ENCODE results near the gene TLE1.

The TLE1 gene

GRCh38 chr9:81632599-81632998, 56.7 kb downstream of the TLE1 start:
- Histone ChIP-seq H3K4me1 (ENCODE audit: control extremely low read depth in 1 of 4, control insufficient read depth in 4 of 4, insufficient read depth in 4 of 4, low read length in 3 of 4) (no peaks in the 10 kb centered on the region), H3K27me3 (replicated peaks in 2 of 5; ENCODE audit: control insufficient read depth in 4 of 5, insufficient read depth in 5 of 5, low read length in 4 of 5) (no peaks in the 10 kb centered on the region), H3K27ac (ENCODE audit: insufficient read depth in 1 of 2, low read depth in 1 of 2, low read length in 2 of 2, poor library complexity in 1 of 2, severe bottlenecking in 2 of 2) (no peak overlapping the region), H3K36me3 (ENCODE audit: control insufficient read depth in 4 of 4, insufficient read depth in 4 of 4, low read length in 3 of 4) (no peaks in the 10 kb centered on the region), H3K9me3 (ENCODE audit: control extremely low read depth in 1 of 5, control insufficient read depth in 4 of 5, insufficient read depth in 2 of 5, low read depth in 1 of 5, low read length in 4 of 5) (no peaks in the 10 kb centered on the region), H3K4me3 (ENCODE audit: control insufficient read depth in 1 of 7, extremely low read depth in 1 of 7, insufficient read depth in 4 of 7, low read depth in 2 of 7, low read length in 6 of 7) (no peak overlapping the region)
- no peak for DNase-seq
- WGBS (ENCODE audit: insufficient coverage), result no CpG with 5 or more reads among the region's 1 CpG
- ChIA-PET POLR2A (interaction anchor here (0.7 kb wide), 1 partner anchor 148 kb away, joined by 5 read pairs; no protein-coding TSS in a partner anchor), CTCF (no interaction called here)

- POLR2A ChIA-PET, result no interaction called here
- Histone ChIP-seq H3K27me3 (replicated peaks in 2 of 5; ENCODE audit: control insufficient read depth in 4 of 5, insufficient read depth in 5 of 5, low read length in 4 of 5) (no peaks in the 10 kb centered on the region), H3K27ac (ENCODE audit: insufficient read depth in 1 of 2, low read depth in 1 of 2, low read length in 2 of 2, poor library complexity in 1 of 2, severe bottlenecking in 2 of 2) (no peak overlapping the region), H3K4me1 (ENCODE audit: control extremely low read depth in 1 of 4, control insufficient read depth in 4 of 4, insufficient read depth in 4 of 4, low read length in 3 of 4) (no peaks in the 10 kb centered on the region), H3K9me3 (ENCODE audit: control extremely low read depth in 1 of 5, control insufficient read depth in 4 of 5, insufficient read depth in 2 of 5, low read depth in 1 of 5, low read length in 4 of 5) (no peaks in the 10 kb centered on the region), H3K36me3 (ENCODE audit: control insufficient read depth in 4 of 4, insufficient read depth in 4 of 4, low read length in 3 of 4) (no peaks in the 10 kb centered on the region), H3K4me3 (ENCODE audit: control insufficient read depth in 1 of 7, extremely low read depth in 1 of 7, insufficient read depth in 4 of 7, low read depth in 2 of 7, low read length in 6 of 7) (no peak overlapping the region)
- 87% methylated on average over 6 of the region's 7 CpGs for WGBS (ENCODE audit: insufficient coverage)
- CTCF ChIA-PET, result no interaction called here
- DNase-seq, result no peak
Observed at GRCh38 chr9:81631218-81631745, 58.1 kb downstream of the TLE1 start.

GRCh38 chr9:81629440-81629839, 59.9 kb downstream of the TLE1 start:
- 80% methylated on average over 1 of the region's 2 CpGs for WGBS (ENCODE audit: insufficient coverage)
- CTCF ChIA-PET, result no interaction called here
- POLR2A ChIA-PET, result no interaction called here

GRCh38 chr9:81628897-81629296, 60.5 kb downstream of the TLE1 start:
- CTCF ChIA-PET, result no interaction called here
- no peaks in the 10 kb centered on the region for H3K4me1 ChIP-seq (ENCODE audit: control extremely low read depth in 1 of 4, control insufficient read depth in 4 of 4, insufficient read depth in 4 of 4, low read length in 3 of 4)
- H3K27me3 ChIP-seq (replicated peaks in 2 of 5; ENCODE audit: control insufficient read depth in 4 of 5, insufficient read depth in 5 of 5, low read length in 4 of 5), result no peaks in the 10 kb centered on the region
- no peaks in the 10 kb centered on the region for H3K9me3 ChIP-seq (ENCODE audit: control extremely low read depth in 1 of 5, control insufficient read depth in 4 of 5, insufficient read depth in 2 of 5, low read depth in 1 of 5, low read length in 4 of 5)
- H3K36me3 ChIP-seq (ENCODE audit: control insufficient read depth in 4 of 4, insufficient read depth in 4 of 4, low read length in 3 of 4), result no peaks in the 10 kb centered on the region
- POLR2A ChIA-PET, result no interaction called here
- no peak overlapping the region for H3K4me3 ChIP-seq (ENCODE audit: control insufficient read depth in 1 of 7, extremely low read depth in 1 of 7, insufficient read depth in 4 of 7, low read depth in 2 of 7, low read length in 6 of 7)
- DNase-seq, result no peak
- no peak overlapping the region for H3K27ac ChIP-seq (ENCODE audit: insufficient read depth in 1 of 2, low read depth in 1 of 2, low read length in 2 of 2, poor library complexity in 1 of 2, severe bottlenecking in 2 of 2)
- WGBS (ENCODE audit: insufficient coverage), result 93% methylated on average over 2 of the region's 5 CpGs

More at GRCh38 chr9:81629440-81629839, 59.9 kb downstream of the TLE1 start:
- Histone ChIP-seq H3K27me3 (replicated peaks in 2 of 5; ENCODE audit: control insufficient read depth in 4 of 5, insufficient read depth in 5 of 5, low read length in 4 of 5) (no peaks in the 10 kb centered on the region), H3K36me3 (ENCODE audit: control insufficient read depth in 4 of 4, insufficient read depth in 4 of 4, low read length in 3 of 4) (no peaks in the 10 kb centered on the region), H3K4me3 (ENCODE audit: control insufficient read depth in 1 of 7, extremely low read depth in 1 of 7, insufficient read depth in 4 of 7, low read depth in 2 of 7, low read length in 6 of 7) (no peak overlapping the region), H3K9me3 (ENCODE audit: control extremely low read depth in 1 of 5, control insufficient read depth in 4 of 5, insufficient read depth in 2 of 5, low read depth in 1 of 5, low read length in 4 of 5) (no peaks in the 10 kb centered on the region), H3K27ac (ENCODE audit: insufficient read depth in 1 of 2, low read depth in 1 of 2, low read length in 2 of 2, poor library complexity in 1 of 2, severe bottlenecking in 2 of 2) (no peak overlapping the region), H3K4me1 (ENCODE audit: control extremely low read depth in 1 of 4, control insufficient read depth in 4 of 4, insufficient read depth in 4 of 4, low read length in 3 of 4) (no peaks in the 10 kb centered on the region)
- DNase-seq, result no peak

GRCh38 chr9:81627481-81627880, 61.9 kb downstream of the TLE1 start:
- 100% methylated on average over 2 of the region's 3 CpGs for WGBS (ENCODE audit: insufficient coverage)

GRCh38 chr9:81626511-81626910, 62.8 kb downstream of the TLE1 start:
- CTCF ChIA-PET, result no interaction called here
- H3K4me3 ChIP-seq (ENCODE audit: control insufficient read depth in 1 of 7, extremely low read depth in 1 of 7, insufficient read depth in 4 of 7, low read depth in 2 of 7, low read length in 6 of 7), result no peak overlapping the region
- DNase-seq, result no peak
- no peaks in the 10 kb centered on the region for H3K4me1 ChIP-seq (ENCODE audit: control extremely low read depth in 1 of 4, control insufficient read depth in 4 of 4, insufficient read depth in 4 of 4, low read length in 3 of 4)
- no peaks in the 10 kb centered on the region for H3K9me3 ChIP-seq (ENCODE audit: control extremely low read depth in 1 of 5, control insufficient read depth in 4 of 5, insufficient read depth in 2 of 5, low read depth in 1 of 5, low read length in 4 of 5)
- WGBS (ENCODE audit: insufficient coverage), result 100% methylated on average over 3 of the region's 4 CpGs
- no peaks in the 10 kb centered on the region for H3K36me3 ChIP-seq (ENCODE audit: control insufficient read depth in 4 of 4, insufficient read depth in 4 of 4, low read length in 3 of 4)
- POLR2A ChIA-PET, result no interaction called here
- no peak overlapping the region for H3K27ac ChIP-seq (ENCODE audit: insufficient read depth in 1 of 2, low read depth in 1 of 2, low read length in 2 of 2, poor library complexity in 1 of 2, severe bottlenecking in 2 of 2)
- no peaks in the 10 kb centered on the region for H3K27me3 ChIP-seq (replicated peaks in 2 of 5; ENCODE audit: control insufficient read depth in 4 of 5, insufficient read depth in 5 of 5, low read length in 4 of 5)

More at GRCh38 chr9:81627481-81627880, 61.9 kb downstream of the TLE1 start:
- Histone ChIP-seq H3K4me3 (ENCODE audit: control insufficient read depth in 1 of 7, extremely low read depth in 1 of 7, insufficient read depth in 4 of 7, low read depth in 2 of 7, low read length in 6 of 7) (no peak overlapping the region), H3K27ac (ENCODE audit: insufficient read depth in 1 of 2, low read depth in 1 of 2, low read length in 2 of 2, poor library complexity in 1 of 2, severe bottlenecking in 2 of 2) (no peak overlapping the region), H3K36me3 (ENCODE audit: control insufficient read depth in 4 of 4, insufficient read depth in 4 of 4, low read length in 3 of 4) (no peaks in the 10 kb centered on the region), H3K4me1 (ENCODE audit: control extremely low read depth in 1 of 4, control insufficient read depth in 4 of 4, insufficient read depth in 4 of 4, low read length in 3 of 4) (no peaks in the 10 kb centered on the region), H3K27me3 (replicated peaks in 2 of 5; ENCODE audit: control insufficient read depth in 4 of 5, insufficient read depth in 5 of 5, low read length in 4 of 5) (no peaks in the 10 kb centered on the region), H3K9me3 (ENCODE audit: control extremely low read depth in 1 of 5, control insufficient read depth in 4 of 5, insufficient read depth in 2 of 5, low read depth in 1 of 5, low read length in 4 of 5) (no peaks in the 10 kb centered on the region)
- CTCF ChIA-PET, result no interaction called here
- DNase-seq, result no peak
- POLR2A ChIA-PET, result no interaction called here

- Histone ChIP-seq H3K36me3 (ENCODE audit: control insufficient read depth in 4 of 4, insufficient read depth in 4 of 4, low read length in 3 of 4) (no peaks in the 10 kb centered on the region), H3K27me3 (replicated peaks in 2 of 5; ENCODE audit: control insufficient read depth in 4 of 5, insufficient read depth in 5 of 5, low read length in 4 of 5) (no peaks in the 10 kb centered on the region), H3K4me1 (ENCODE audit: control extremely low read depth in 1 of 4, control insufficient read depth in 4 of 4, insufficient read depth in 4 of 4, low read length in 3 of 4) (peaks cover 0 to 2% (median 0%) of the 10 kb centered on the region in 4 experiments), H3K27ac (ENCODE audit: insufficient read depth in 1 of 2, low read depth in 1 of 2, low read length in 2 of 2, poor library complexity in 1 of 2, severe bottlenecking in 2 of 2) (no peak overlapping the region), H3K4me3 (ENCODE audit: control insufficient read depth in 1 of 7, extremely low read depth in 1 of 7, insufficient read depth in 4 of 7, low read depth in 2 of 7, low read length in 6 of 7) (no peak overlapping the region), H3K9me3 (ENCODE audit: control extremely low read depth in 1 of 5, control insufficient read depth in 4 of 5, insufficient read depth in 2 of 5, low read depth in 1 of 5, low read length in 4 of 5) (no peaks in the 10 kb centered on the region)
- POLR2A ChIA-PET, result no interaction called here
- CTCF ChIA-PET, result no interaction called here
- DNase-seq, result no peak
- WGBS (ENCODE audit: insufficient coverage), result 93% methylated on average over 3 of the region's 6 CpGs
Observed at GRCh38 chr9:81625969-81626368, 63.4 kb downstream of the TLE1 start.

Measured in common myeloid progenitor, CD34-positive (primary cell).